ENCODE data around the gene PTRH1.

DNA sequence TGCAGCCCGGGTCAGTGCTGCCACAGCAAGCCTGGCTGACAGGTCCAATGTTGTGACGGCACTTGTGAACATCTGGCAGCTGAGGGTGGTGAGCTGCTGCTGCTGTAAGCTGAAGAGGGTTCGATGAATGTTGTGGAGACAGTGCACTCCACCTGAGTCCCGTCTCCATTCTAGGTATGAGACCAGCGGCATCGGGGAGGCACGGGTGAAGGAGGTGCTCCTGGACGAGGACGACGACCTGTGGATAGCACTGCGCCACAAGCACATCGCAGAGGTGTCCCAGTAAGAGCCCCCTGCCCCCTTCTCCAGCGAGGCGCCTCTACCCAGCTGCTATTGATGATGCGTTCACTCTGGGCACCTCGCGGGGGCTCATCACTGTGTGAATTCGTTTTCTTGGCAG lies 47.6 kb downstream of the PTRH1 start:
- TF ChIP-seq, protein P1, sequence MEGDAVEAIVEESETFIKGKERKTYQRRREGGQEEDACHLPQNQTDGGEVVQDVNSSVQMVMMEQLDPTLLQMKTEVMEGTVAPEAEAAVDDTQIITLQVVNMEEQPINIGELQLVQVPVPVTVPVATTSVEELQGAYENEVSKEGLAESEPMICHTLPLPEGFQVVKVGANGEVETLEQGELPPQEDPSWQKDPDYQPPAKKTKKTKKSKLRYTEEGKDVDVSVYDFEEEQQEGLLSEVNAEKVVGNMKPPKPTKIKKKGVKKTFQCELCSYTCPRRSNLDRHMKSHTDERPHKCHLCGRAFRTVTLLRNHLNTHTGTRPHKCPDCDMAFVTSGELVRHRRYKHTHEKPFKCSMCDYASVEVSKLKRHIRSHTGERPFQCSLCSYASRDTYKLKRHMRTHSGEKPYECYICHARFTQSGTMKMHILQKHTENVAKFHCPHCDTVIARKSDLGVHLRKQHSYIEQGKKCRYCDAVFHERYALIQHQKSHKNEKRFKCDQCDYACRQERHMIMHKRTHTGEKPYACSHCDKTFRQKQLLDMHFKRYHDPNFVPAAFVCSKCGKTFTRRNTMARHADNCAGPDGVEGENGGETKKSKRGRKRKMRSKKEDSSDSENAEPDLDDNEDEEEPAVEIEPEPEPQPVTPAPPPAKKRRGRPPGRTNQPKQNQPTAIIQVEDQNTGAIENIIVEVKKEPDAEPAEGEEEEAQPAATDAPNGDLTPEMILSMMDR (IDR thresholded peaks at IDR 0.05) = no peak
- no peak for TF ChIP-seq POLR2A (IDR thresholded peaks at IDR 0.05)
- TF ChIP-seq EP300 (IDR thresholded peaks at IDR 0.05) = no peak
